ENCODE measurements around the gene HIGD1A.

GRCh38 chr3:42747581-42747980 is 56.7 kb downstream of the HIGD1A start:
- no peak for TF ChIP-seq CTCF (IDR thresholded peaks at IDR 0.05)
- no peak for TF ChIP-seq POLR2A (IDR thresholded peaks at IDR 0.05)
- TF ChIP-seq EP300 (IDR thresholded peaks at IDR 0.05) = no peak
